Lower leg skin (tissue), 3 donors: ENCODE measurements around the gene KLHL7.

ENCODE experiments used
- POLR2A ChIP-seq, 2 donors: fragments of 450-650 bp; IDR thresholded peaks; one replicate each; pipeline ENCODE4 v1.6.1; 2016 to 2017; ENCODE audit warnings: antibody characterized with exemption in 2 of 2, mild to moderate bottlenecking in 1 of 2, moderate library complexity in 1 of 2
- TF ChIP-seq, protein P1 (sequence below), 3 donors: fragments of 450-650 bp; IDR thresholded peaks; one replicate each; pipeline ENCODE4 v1.5.1; 2016; ENCODE audit warnings: antibody characterized with exemption in 3 of 3, mild to moderate bottlenecking in 3 of 3, moderate library complexity in 2 of 3

DNA sequence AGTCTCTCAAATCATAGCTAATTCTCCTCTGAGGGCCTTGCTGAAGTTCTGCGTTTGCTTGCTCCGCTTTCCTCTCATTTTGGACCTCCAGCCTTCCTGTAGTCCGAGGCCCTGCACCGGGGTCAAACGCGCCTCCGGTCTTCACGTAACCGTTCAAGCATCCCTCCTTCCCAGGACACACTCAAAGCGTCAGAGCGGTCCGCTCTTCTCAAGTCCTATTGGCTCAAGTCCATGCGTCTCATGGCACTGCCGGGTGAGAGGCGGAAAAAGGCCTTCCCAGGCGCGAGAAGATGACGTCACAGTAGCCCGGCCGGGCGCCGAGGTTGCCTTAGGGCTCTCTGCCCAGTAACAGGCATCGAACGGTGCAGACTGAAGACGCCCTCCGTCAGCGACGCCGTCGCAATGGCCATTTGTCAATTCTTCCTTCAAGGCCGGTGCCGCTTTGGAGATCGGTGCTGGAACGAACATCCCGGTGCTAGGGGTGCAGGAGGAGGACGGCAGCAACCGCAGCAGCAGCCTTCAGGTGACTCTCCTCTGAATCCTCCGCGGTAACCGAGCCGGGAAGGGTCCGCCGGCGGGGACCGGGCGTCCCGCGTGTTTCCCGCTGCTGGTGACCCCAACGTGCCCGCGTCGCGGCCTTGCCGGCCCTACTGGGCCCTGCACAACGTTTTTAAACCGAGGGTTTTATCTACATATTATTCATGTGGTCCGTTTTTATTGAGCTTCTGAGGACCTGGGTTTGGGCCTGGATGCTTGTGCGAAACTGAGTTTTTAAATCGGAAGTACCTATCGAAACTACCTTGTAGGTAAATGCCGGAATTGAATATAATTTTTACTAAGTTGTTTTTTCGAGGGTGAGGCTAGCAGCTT, 76.3 kb downstream of the KLHL7 start, which contains the start of gene NUP42:
- TF ChIP-seq, protein P1, sequence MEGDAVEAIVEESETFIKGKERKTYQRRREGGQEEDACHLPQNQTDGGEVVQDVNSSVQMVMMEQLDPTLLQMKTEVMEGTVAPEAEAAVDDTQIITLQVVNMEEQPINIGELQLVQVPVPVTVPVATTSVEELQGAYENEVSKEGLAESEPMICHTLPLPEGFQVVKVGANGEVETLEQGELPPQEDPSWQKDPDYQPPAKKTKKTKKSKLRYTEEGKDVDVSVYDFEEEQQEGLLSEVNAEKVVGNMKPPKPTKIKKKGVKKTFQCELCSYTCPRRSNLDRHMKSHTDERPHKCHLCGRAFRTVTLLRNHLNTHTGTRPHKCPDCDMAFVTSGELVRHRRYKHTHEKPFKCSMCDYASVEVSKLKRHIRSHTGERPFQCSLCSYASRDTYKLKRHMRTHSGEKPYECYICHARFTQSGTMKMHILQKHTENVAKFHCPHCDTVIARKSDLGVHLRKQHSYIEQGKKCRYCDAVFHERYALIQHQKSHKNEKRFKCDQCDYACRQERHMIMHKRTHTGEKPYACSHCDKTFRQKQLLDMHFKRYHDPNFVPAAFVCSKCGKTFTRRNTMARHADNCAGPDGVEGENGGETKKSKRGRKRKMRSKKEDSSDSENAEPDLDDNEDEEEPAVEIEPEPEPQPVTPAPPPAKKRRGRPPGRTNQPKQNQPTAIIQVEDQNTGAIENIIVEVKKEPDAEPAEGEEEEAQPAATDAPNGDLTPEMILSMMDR (IDR thresholded peaks at IDR 0.05), result no peak
- TF ChIP-seq POLR2A (IDR thresholded peaks at IDR 0.05), result no peak
